Left kidney (tissue), 2 donors: ENCODE results near the gene SYTL1. TPM values are rescaled to one million over a fixed set of nuclear protein-coding genes. Genes with fewer than 3 reads are reported as not detected.

Experiments used
- DNase-seq: peaks from one replicate; pipeline ENCODE4 v3.0.0-alpha.2; 2013
- polyA plus RNA-seq: library from polyadenylated mRNA; unstranded; fragments of 120-200 nt; gene quantifications from one replicate; pipeline ENCODE4 v1.2.1, GENCODE V29; 2013; ENCODE audit not compliant: insufficient read length

The SYTL1 gene
- polyA plus RNA-seq, 1 donor, result 7.6 TPM

GRCh38 chr1:27346991-27347624 lies 5.3 kb downstream of the SYTL1 start:
- DNase-seq, result no peak

GRCh38 chr1:27348861-27349783 lies 7.3 kb downstream of the SYTL1 start:
- DNase-seq, result no peak

GRCh38 chr1:27349784-27350662 lies 8.2 kb downstream of the SYTL1 start:
- DNase-seq, result peak; percentile 70

GRCh38 chr1:27350663-27351540 lies 9.1 kb downstream of the SYTL1 start:
- no peak for DNase-seq

GRCh38 chr1:27351541-27352107 lies 9.8 kb downstream of the SYTL1 start:
- DNase-seq, result no peak

GRCh38 chr1:27353166-27353565 lies 11.3 kb downstream of the SYTL1 start:
- DNase-seq, result no peak

GRCh38 chr1:27353629-27354028 lies 11.8 kb downstream of the SYTL1 start:
- DNase-seq, result no peak

GRCh38 chr1:27355683-27356082 lies 13.9 kb downstream of the SYTL1 start:
- DNase-seq, result no peak

GRCh38 chr1:27356277-27356618 lies 14.4 kb downstream of the SYTL1 start:
- DNase-seq, result no peak

GRCh38 chr1:27356619-27357280 lies 14.9 kb downstream of the SYTL1 start:
- no peak for DNase-seq

- peak; percentile 55 for DNase-seq
Measured at GRCh38 chr1:27357281-27358037, 15.6 kb downstream of the SYTL1 start.

- DNase-seq, result no peak
Measured at GRCh38 chr1:27358038-27358927, 16.5 kb downstream of the SYTL1 start.

GRCh38 chr1:27358928-27359313 lies 17.1 kb downstream of the SYTL1 start:
- DNase-seq, result no peak

GRCh38 chr1:27359822-27360158 lies 18.0 kb downstream of the SYTL1 start:
- no peak for DNase-seq

- no peak for DNase-seq
Measured at GRCh38 chr1:27360159-27361043, 18.6 kb downstream of the SYTL1 start.

GRCh38 chr1:27361044-27361402 lies 19.2 kb downstream of the SYTL1 start:
- no peak for DNase-seq

GRCh38 chr1:27361553-27361952 lies 19.7 kb downstream of the SYTL1 start:
- no peak for DNase-seq
